Activated CD4-positive, alpha-beta T cell treated with anti-CD3 and anti-CD28 coated beads, Interleukin-2, Interleukin-6, amounts not matched to agents 100 ng/mL and 50 ng/mL, durations not matched to agents 16 hours and 8 hours (primary cell): ENCODE results near the gene ZER1.

Experiments used
- DNase-seq: peaks from one replicate; pipeline ENCODE4 v3.0.0-alpha.2; 2020

The ZER1 gene

GRCh38 chr9:128732576-128732975, 39.2 kb downstream of the ZER1 start:
- no peak for DNase-seq

GRCh38 chr9:128731691-128732090, 40.0 kb downstream of the ZER1 start:
- no peak for DNase-seq

GRCh38 chr9:128731093-128731492, 40.6 kb downstream of the ZER1 start:
- no peak for DNase-seq

- DNase-seq = no peak
These were observed 41.8 kb downstream of the ZER1 start for GRCh38 chr9:128729766-128730517.

- DNase-seq = no peak
These were observed 42.4 kb downstream of the ZER1 start for GRCh38 chr9:128729302-128729701.

- no peak for DNase-seq
These were observed 43.4 kb downstream of the ZER1 start for GRCh38 chr9:128728298-128728697.

- no peak for DNase-seq
These were observed 44.0 kb downstream of the ZER1 start for GRCh38 chr9:128727640-128728248.

- DNase-seq = peak; percentile 68
These were observed 46.9 kb downstream of the ZER1 start for GRCh38 chr9:128724744-128725211.

- DNase-seq = peak; percentile 100
These were observed 47.6 kb downstream of the ZER1 start, which contains the start of gene ZDHHC12 for GRCh38 chr9:128723866-128724743. Gene ZDHHC12, minus strand, starts transcription at chr9:128724127. Its CDS starts 34 bp downstream, at chr9:128724093.

GRCh38 chr9:128723352-128723865, 48.3 kb downstream of the ZER1 start:
- no peak for DNase-seq

- no peak for DNase-seq
These were observed 49.1 kb downstream of the ZER1 start for GRCh38 chr9:128722380-128723351.

- no peak for DNase-seq
These were observed 50.2 kb downstream of the ZER1 start for GRCh38 chr9:128721487-128722010.

- DNase-seq = no peak
These were observed 50.8 kb downstream of the ZER1 start for GRCh38 chr9:128720841-128721486.

GRCh38 chr9:128719919-128720605, 51.7 kb downstream of the ZER1 start:
- no peak for DNase-seq

- no peak for DNase-seq
These were observed 53.3 kb downstream of the ZER1 start for GRCh38 chr9:128718475-128718874.

- DNase-seq = no peak
These were observed 53.7 kb downstream of the ZER1 start for GRCh38 chr9:128718047-128718446.

- no peak for DNase-seq
These were observed 55.0 kb downstream of the ZER1 start for GRCh38 chr9:128716581-128717254.

- DNase-seq = no peak
These were observed 56.3 kb downstream of the ZER1 start for GRCh38 chr9:128715436-128715750.

GRCh38 chr9:128714586-128715435, 56.9 kb downstream of the ZER1 start:
- DNase-seq = no peak
